Hepatocyte (in vitro differentiated cells): ENCODE measurements around the gene PCGF5. TPM values are rescaled to one million over a fixed set of nuclear protein-coding genes. Genes with fewer than 3 reads are reported as not detected.
A peak's percentile ranks its signal among the peaks of the same experiment; 100 is the strongest.

Source experiments
- DNase-seq: peaks from one replicate; pipeline ENCODE4 v3.0.0-alpha.2; 2016; ENCODE audit warnings: low spot score
- H2AFZ ChIP-seq: fragments of 200-600 bp; sonication (generic); 2 replicates; pipeline ENCODE4 v1.6.0; 2016; ENCODE audit warnings: antibody characterized with exemption, mild to moderate bottlenecking
- H3K27ac ChIP-seq: fragments of 200-600 bp; sonication (generic); 2 replicates; pipeline ENCODE4 v1.5.1; 2016; ENCODE audit warnings: mild to moderate bottlenecking
- H3K27me3 ChIP-seq: fragments of 200-600 bp; sonication (generic); 2 replicates; pipeline ENCODE4 v1.6.1; 2016
- H3K36me3 ChIP-seq: fragments of 200-600 bp; sonication (generic); replicated peaks from 2 replicates; pipeline ENCODE4 v1.5.1; 2016; ENCODE audit warnings: low read depth; ENCODE audit not compliant: insufficient read depth
- H3K4me1 ChIP-seq: fragments of 200-600 bp; sonication (generic); 2 replicates; pipeline ENCODE4 v1.5.1; 2016; ENCODE audit warnings: mild to moderate bottlenecking, moderate library complexity; ENCODE audit not compliant: insufficient read depth
- H3K4me2 ChIP-seq: fragments of 200-600 bp; sonication (generic); 2 replicates; pipeline ENCODE4 v1.6.0; 2016
- H3K4me3 ChIP-seq: fragments of 200-600 bp; sonication (generic); 2 replicates; pipeline ENCODE4 v1.5.1; 2016; ENCODE audit warnings: mild to moderate bottlenecking
- H3K79me2 ChIP-seq: fragments of 200-600 bp; sonication (generic); 2 replicates; pipeline ENCODE4 v1.6.0; 2017; ENCODE audit warnings: mild to moderate bottlenecking
- H3K9me2 ChIP-seq: fragments of 200-600 bp; sonication (generic); replicated peaks from 2 replicates; pipeline ENCODE4 v1.6.0; 2017; ENCODE audit warnings: mild to moderate bottlenecking; ENCODE audit not compliant: insufficient read depth
- H3K9me3 ChIP-seq: fragments of 200-600 bp; sonication (generic); 2 replicates; pipeline ENCODE4 v1.5.1; 2016; ENCODE audit warnings: low read depth, mild to moderate bottlenecking
- H4K20me1 ChIP-seq: fragments of 200-600 bp; sonication (generic); 2 replicates; pipeline ENCODE4 v1.6.0; 2016; ENCODE audit warnings: mild to moderate bottlenecking; ENCODE audit not compliant: insufficient read depth, poor library complexity, severe bottlenecking
- CTCF ChIP-seq: fragments of 200-600 bp; sonication (generic); IDR thresholded peaks from 2 replicates; pipeline ENCODE4 v1.5.1; 2016; ENCODE audit warnings: antibody characterized with exemption, mild to moderate bottlenecking; ENCODE audit not compliant: poor library complexity
- EZH2 ChIP-seq: fragments of 200-600 bp; sonication (generic); IDR thresholded peaks from 2 replicates; pipeline ENCODE4 v1.6.1; 2016; ENCODE audit warnings: antibody characterized with exemption, mild to moderate bottlenecking, borderline replicate concordance
- EZH2phosphoT487 ChIP-seq: fragments of 200-600 bp; sonication (generic); IDR thresholded peaks from one replicate; pipeline ENCODE4 v1.6.1; 2018; ENCODE audit warnings: antibody characterized with exemption, mild to moderate bottlenecking, low read depth, moderate library complexity; ENCODE audit not compliant: unreplicated experiment, severe bottlenecking
- WGBS: methylation state at CpG from one replicate; pipeline ENCODE4 v1.1.6; 2016; ENCODE audit warnings: low lambda C conversion rate; ENCODE audit errors: missing lambda C conversion rate; 5-methylcytosine and 5-hydroxymethylcytosine counted together
- polyA plus RNA-seq: library from polyadenylated mRNA; unstranded; fragments of >200 nt; fragmentation: Nextera tagmentation; extraction: Ambion mirVana; gene quantifications from 2 replicates; pipeline ENCODE4 v1.2.1, GENCODE V29; 2016
- total RNA-seq: library from RNA; depleted of rRNA; stranded (reverse); fragments of >200 nt; gene quantifications from 2 replicates; pipeline ENCODE4 v1.2.3, GENCODE V29; 2014

The PCGF5 gene
- total RNA-seq: 31.7 and 38.7 TPM in 2 replicates
- 30.0 and 32.1 TPM in 2 replicates for polyA plus RNA-seq

DNA sequence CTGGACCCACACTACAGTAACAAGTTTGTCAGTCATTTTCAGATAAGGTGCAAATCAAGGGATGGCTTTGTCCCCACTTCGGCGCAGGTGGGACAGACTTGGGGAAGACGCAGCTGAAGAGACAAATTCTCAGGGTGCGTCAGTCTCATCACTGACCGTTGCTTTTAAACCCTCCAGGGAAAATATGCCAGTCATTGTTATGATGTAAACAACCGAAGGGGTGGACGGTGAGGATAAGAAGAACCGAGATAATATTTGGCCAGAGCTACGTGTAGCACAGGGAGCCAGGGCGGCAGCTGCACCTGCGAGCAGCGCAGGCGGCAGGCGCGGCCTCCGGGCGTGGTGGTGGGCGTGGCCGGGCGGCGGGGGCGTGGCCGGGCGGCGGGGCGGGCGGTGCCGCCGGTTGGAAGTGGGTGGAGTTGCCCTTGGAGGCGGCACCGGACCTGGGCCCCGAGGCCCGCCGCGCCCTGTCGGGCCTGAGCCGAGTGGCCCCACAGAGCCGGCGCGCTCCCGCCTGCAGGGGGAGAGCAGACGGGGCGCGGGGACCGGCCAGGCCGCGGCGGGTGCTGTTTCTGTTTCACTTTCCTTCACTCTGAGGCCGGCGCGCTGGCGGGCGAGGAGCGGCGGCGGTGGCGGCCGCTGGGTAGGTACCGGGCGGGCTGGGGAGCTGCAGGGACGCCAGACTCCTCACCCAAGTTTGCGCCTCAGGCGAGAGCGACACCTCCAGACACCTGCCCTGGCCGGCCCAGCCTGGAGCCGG, at the start of gene PCGF5:
Gene PCGF5, plus strand, starts transcription at position 470 of the 760 bp plus-strand sequence. CDS start 2,209 bp downstream, outside the sequence.
- Histone ChIP-seq H4K20me1 (peaks cover 9% of the 10 kb centered on the region), H3K4me3 (peak within 1 kb of the TSS; percentile 97), H3K9me2 (no peaks in the 10 kb centered on the region), H3K9me3 (no peaks in the 10 kb centered on the region), H3K4me2 (peak within 1 kb of the TSS; percentile 94), H3K4me1 (peaks cover 16% of the 10 kb centered on the region), H3K79me2 (peaks cover 35% of the 10 kb centered on the region), H3K27ac (peak within 1 kb of the TSS; percentile 97), H2AFZ (peak within 1 kb of the TSS; percentile 91), H3K27me3 (no peaks in the 10 kb centered on the region), H3K36me3 (no peaks in the 10 kb centered on the region)
- no peak for TF ChIP-seq EZH2phosphoT487
- no peak for TF ChIP-seq EZH2
- TF ChIP-seq CTCF: no peak
- 3% methylated on average over 30 of the region's 66 CpGs for WGBS
- peak; percentile 96 for DNase-seq

DNA sequence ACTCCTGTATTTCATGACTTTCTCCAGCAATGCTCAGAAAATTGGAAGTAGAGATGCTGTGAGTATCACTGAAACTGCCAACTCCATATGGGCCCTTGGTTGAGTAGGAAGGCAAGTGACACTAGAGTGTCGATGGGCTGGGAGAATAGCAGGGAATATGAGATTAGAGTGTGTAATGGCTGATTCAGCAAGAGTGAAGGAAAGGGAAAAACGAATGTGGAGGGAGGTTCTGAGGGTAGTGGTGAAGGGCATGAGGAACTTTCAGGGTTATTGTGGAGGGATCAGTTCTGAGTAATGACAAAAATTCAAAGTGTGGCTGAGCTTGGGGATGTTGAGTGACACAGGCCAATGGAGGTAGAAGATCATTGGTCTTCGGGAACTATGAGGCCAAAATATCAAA, 49.0 kb upstream of the PCGF5 start:
- DNase-seq: no peak
- no peaks in the 10 kb centered on the region for H3K4me1 ChIP-seq
- no peak for TF ChIP-seq EZH2
- no peak for TF ChIP-seq CTCF
- no peak for TF ChIP-seq EZH2phosphoT487
- no peak overlapping the region for H2AFZ ChIP-seq
- no peak overlapping the region for H3K27ac ChIP-seq
- no peaks in the 10 kb centered on the region for H3K9me3 ChIP-seq
- H3K4me2 ChIP-seq: no peak overlapping the region
- H4K20me1 ChIP-seq: no peaks in the 10 kb centered on the region
- peaks cover 3% of the 10 kb centered on the region for H3K27me3 ChIP-seq
- 90% methylated on average over 3 of the region's 3 CpGs for WGBS
- no peaks in the 10 kb centered on the region for H3K9me2 ChIP-seq
- H3K36me3 ChIP-seq: no peaks in the 10 kb centered on the region
- H3K79me2 ChIP-seq: peaks cover 17% of the 10 kb centered on the region
- no peak overlapping the region for H3K4me3 ChIP-seq

GRCh38 chr10:91172348-91172747, 48.1 kb upstream of the PCGF5 start:
- DNase-seq: no peak
- Histone ChIP-seq H3K4me2 (no peak overlapping the region), H3K9me2 (no peaks in the 10 kb centered on the region), H4K20me1 (no peaks in the 10 kb centered on the region), H3K36me3 (no peaks in the 10 kb centered on the region), H3K27ac (no peak overlapping the region), H3K79me2 (peaks cover 9% of the 10 kb centered on the region), H3K4me1 (no peaks in the 10 kb centered on the region), H3K4me3 (no peak overlapping the region), H3K9me3 (no peaks in the 10 kb centered on the region), H3K27me3 (no peaks in the 10 kb centered on the region), H2AFZ (no peak overlapping the region)
- TF ChIP-seq EZH2 (no peak), CTCF (no peak), EZH2phosphoT487 (no peak)
- WGBS: 97% methylated on average over 2 of the region's 2 CpGs
